Measurements from ENCODE around the gene TMEM218.

The TMEM218 gene

DNA sequence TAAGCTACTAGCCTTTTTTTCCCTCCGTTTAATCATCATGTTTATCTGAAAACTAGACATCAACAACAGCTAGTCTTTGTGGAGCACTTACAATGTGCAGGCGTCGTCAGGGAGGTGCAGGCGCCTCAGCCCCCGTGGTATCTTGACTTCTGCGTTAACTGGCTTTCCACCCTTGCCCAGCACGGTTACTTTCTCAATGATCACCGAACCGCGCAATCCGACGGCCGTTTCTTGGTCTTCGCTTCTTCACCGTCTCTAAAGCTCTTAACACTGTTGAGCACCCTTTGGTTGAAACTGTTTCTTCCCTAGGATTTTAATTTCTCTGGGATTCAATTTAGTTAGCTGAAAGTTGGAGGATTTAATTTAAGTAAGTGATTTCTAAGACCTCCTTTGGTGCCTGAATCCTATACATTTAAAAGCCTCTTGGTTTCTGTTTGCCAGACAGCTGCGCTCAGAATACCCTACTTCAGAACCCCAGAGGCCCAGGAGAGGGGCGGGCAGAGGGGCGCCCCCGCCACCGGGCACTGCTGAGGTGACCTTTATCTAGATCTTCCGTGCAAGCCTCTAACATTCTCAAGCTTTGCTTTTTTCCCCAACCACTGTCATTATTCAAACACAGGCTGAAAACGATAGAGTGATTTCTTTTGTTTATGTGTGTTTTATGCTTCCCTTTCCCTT is 18.0 kb upstream of the TMEM218 start:
- no peak for DNase-seq (ENCODE audit: low read depth in 2 of 2, low spot score in 1 of 2)

DNA sequence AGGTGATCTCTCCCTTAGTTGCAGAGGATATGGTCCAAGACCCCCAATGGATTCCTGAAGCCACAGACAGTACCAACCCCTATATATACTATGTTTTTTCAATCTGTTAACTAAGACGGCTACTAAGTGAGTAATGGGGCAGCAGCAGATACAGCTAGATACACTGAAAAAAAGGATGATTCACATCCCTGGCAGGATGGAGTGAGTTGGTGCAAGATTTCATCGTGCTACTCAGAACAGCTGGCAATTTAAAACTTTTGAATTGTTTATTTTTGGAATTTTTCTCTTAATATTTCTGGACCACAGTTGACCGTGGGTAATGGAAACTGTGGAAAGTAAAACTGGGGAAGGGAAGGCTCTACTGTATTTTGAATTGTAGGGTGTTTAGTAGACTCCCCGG is 17.0 kb upstream of the TMEM218 start:
- no peak for DNase-seq (ENCODE audit: low read depth in 2 of 2, low spot score in 1 of 2)

DNA sequence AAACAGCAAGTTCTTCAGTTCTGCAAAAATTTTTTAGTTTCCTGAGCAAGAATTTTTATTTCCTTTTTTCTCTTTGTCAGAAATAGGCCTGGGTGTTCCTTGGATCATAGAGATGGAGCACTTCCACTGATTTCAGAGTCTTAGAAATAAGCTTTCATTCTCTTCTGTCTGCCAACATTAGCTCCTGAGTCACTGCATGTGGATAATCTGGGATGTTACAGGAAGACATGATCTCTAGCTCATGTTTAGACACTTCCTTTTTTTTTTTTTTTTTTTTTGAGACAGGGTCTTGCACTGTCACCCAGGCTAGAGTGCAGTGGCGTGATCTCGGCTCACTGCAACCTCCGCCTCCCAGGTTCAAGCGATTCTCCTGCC is 13.2 kb upstream of the TMEM218 start:
- no peak for DNase-seq (ENCODE audit: low read depth in 2 of 2, low spot score in 1 of 2)

DNA sequence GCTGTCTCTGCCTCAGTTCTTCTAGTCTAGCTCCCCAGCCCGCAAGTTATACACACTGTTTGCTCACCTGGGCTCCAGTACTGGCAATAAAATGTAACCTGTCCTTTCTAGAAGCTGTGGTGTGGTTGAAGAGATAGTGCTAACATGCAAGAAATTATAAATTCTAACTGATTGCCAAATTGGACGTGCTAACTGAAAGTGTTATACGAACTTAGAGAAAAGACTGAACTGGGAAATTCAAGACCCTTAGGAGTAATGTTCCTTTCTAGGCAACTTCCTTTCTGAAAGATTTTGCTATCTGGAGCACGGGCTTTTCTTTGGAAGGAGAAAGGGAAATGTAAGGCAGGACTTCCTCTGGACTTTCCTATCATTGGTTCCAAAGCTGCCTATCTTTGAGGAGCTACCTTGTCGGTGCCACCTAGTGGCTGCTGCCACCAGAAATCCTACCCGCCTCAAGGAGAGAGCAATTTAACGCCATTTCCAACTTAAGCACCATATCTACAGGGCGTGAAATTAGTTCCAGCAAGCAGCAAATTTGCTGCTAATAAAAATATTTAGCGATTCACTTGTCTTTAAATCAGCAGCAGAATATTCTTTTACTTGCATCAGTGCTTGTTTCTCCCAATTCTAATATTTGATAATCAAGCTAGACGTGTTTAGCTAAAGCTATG is 12.7 kb upstream of the TMEM218 start:
- DNase-seq (ENCODE audit: low read depth in 2 of 2, low spot score in 1 of 2) = no peak

DNA sequence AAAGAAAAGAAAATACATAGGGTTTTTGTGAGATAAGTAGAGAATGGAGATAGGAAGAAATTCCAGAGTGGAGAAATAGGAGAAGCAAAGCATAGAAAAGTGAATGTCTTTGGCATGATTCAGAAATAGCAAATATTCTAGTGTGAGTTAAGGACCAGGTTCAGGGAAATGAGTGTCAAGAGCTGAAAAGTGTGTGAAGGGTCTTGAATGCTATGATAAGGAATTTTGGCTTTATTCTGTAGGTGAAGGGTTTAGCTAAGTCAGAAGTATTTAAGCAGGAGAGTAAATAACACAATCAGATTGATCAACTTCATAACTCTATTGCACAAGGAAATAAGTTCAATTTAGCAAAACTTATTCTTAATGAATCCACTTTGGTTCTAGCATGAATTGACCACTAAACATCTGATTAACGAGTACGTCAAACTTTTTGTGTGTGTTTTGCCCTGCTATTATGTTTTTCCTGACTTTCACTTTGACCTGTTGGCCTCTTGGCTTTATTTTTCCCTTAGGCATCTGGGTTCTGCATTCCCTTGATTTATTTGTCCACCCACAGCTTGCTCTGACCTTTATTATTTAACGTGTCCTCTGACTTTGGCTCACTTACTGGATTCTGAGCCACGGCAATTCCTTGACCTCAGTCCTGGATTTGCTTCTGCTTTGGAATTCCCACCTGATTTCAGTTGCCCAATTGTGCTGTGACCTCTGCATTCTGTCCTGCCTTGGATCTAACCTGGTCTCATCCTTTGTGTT is 11.9 kb upstream of the TMEM218 start:
- no peak for DNase-seq (ENCODE audit: low read depth in 2 of 2, low spot score in 1 of 2)

DNA sequence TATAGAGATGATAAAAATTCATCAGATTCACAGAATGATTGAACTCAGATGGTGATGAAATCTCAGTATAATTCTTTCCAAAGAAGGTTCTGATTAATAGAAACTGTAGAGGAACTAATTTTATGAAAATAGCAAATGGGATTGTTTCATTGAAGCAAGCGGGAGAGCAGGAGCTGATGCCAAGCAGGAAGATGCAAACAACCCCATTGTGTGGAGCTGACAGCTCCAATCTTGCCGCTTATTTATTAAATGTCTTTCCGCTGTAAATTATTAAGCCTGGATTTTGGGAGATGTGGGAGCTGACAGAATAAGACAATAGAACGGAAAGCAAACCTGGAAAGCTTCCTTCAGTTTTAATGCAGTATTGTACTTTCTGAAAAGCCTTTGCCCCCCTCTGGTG is 6.0 kb upstream of the TMEM218 start:
- DNase-seq (ENCODE audit: low read depth in 2 of 2, low spot score in 1 of 2) = no peak

DNA sequence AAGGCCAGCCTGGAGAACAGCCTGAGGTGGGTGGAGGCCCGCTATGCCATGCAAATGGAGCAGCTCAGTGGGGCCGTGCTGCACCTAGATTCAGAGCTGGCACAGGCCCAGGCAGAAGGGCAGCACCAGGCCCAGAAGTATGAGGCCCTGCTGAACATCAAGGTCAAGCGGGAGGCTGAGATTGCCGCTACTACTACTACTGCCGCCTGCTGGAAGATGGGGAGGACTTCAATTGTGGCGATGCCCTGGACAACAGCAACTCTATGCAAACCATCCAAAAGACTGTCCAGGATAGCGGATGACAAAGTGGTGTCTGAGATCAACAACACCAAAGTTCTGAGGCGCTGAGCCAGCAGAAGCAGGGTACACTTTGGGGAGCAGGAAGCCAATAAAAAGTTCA is 3.1 kb upstream of the TMEM218 start:
- no peak for DNase-seq (ENCODE audit: low read depth in 2 of 2, low spot score in 1 of 2)

DNA sequence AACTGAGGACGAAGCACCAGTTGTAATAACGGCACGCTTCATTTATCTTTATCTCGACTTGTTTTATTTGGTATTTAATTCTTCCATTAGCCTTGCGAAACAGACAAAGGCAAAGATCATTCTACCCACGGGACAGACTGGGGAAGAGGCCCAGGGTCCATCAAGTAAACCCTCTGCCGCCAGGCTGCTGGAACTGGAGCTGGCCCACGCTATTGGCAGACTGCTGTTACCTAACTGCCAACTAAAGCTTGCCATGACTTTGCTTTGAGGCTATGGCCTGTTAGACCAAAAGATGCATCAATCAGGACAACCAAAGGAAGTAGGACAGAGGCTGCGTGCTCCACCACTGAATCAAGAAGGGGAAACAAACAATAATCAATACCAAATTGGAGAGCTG is 780 bp upstream of the TMEM218 start:
- DNase-seq (ENCODE audit: low read depth in 2 of 2, low spot score in 1 of 2) = no peak

DNA sequence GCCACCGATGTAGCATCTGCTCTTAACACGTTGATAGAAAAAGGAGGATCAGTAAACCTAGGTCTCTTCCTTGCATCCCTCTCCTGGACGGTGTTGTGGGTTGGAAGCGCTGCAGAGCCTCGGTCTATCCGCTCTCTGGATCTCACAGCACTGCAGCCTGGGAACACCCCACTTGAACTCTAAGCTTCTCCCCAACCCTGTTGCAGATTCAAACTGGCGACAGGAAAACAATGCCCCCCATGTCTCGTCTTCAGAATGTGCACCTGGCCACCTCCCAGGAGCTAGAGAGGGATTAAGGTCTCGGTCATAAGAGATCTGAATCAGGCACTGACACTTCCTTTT is 454 bp downstream of the TMEM218 start:
- DNase-seq (ENCODE audit: low read depth in 2 of 2, low spot score in 1 of 2) = no peak

DNA sequence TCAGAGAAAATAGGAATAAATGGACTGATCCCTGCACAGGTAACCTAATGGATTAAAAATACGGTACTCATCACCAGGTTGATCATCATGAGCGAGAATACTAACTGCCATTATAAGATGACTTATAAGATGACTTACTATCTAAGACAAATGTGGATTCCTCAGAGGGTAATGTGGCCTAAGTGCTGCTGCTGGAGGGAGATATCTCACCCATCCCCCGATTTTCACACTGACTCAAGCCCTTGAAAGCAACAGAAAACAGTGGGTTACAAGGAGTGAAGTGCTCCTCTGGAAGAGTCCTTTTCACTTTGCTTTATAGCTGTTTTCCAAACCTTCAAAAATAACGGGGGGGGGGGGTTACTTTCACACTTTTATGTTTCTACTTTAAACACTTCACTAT is 920 bp downstream of the TMEM218 start:
- DNase-seq (ENCODE audit: low read depth in 2 of 2, low spot score in 1 of 2) = no peak

DNA sequence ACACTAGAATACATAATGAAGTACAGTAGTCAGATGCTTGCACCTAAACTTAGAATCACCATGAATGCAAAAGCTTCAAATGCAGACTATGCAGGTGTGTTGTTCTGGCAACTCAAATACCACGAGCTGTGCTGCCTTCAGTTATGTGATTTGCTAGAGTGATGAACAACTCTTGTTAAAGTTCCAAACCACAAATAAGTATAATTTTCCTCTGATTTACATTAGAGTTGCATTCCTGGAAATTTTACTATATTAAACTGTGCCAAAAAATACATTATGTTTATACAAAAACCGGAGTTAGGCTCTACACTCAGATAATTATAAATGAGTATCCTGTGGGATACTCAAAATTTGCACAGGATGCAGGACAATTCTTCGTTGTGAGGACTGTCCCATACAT is 3.0 kb downstream of the TMEM218 start:
- no peak for DNase-seq (ENCODE audit: low read depth in 2 of 2, low spot score in 1 of 2)

DNA sequence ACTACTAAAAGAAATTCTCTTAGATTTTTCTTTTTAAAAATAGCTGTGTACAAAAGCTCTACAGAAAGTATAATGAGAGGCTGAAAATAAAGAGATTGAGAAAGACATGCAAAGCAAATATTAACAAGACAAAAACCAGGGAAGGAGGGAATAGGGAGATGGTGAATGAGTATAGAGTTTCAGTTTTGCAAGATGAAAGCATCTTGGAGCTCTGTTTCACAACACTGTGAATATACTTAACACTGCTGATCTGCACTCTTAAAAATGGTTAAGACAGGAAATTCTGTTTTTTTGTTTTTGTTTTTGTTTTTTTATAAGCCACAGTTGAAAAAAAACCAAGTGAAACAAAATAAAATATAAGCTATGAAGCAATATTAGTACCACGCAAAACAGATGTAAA is 5.5 kb downstream of the TMEM218 start:
- no peak for DNase-seq (ENCODE audit: low read depth in 2 of 2, low spot score in 1 of 2)

DNA sequence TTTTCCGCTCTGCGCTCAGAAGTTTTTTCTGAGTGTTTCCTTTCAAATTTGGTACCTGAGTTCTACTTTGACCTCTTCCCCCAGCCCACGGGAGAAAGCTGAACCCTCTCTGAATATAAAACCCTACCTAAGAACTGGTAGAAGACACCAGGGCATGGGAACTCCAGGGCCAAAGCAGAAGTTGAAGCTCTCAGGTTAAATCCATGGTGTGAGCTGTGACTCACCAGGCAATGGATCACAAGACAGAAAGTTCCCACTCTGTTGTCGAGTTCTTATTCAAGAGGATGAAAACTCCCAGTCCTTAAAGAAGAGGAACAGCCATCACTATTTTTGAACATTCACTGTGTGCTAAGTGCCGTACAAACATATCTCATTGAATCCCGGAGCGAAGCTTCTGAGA is 8.9 kb downstream of the TMEM218 start:
- DNase-seq (ENCODE audit: low read depth in 2 of 2, low spot score in 1 of 2) = no peak

DNA sequence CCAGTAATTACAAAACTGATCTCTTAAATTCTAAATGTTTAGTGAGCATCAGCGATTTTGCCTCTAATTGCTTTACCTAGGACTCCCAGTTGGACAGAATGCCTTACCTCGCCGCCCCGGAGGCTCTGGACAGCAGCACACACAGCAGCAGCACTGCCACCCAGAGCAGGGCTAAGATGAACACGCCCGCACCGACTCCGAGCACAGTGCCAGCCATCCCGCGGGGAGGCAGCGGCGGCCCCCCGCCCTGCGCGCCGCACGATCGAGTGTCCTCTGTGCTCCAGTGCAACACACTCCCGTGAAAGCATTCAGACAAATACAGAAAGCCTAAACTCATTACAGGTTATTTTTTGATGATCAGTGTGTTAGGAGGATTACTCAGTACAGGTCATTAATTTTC is 9.4 kb downstream of the TMEM218 start:
- no peak for DNase-seq (ENCODE audit: low read depth in 2 of 2, low spot score in 1 of 2)

DNA sequence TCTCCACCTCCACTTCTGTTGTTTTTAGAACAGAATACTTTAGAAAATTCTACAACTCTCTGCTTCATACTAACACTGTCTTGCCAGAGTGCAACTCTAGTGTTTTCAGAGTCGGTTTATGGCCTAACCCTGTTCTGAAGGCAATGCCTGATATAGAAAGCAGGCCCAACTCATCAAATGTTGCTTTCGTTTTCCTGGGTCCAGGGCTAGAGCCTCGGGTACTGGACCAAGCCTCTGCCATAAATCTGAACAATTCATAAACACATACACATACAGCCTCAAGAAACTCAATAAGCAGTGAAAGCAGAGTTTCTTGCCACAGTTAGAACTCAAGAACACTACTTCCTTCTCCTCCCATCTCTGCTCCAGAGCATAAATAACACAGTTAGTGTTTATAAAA is 9.8 kb downstream of the TMEM218 start:
- no peak for DNase-seq (ENCODE audit: low read depth in 2 of 2, low spot score in 1 of 2)

DNA sequence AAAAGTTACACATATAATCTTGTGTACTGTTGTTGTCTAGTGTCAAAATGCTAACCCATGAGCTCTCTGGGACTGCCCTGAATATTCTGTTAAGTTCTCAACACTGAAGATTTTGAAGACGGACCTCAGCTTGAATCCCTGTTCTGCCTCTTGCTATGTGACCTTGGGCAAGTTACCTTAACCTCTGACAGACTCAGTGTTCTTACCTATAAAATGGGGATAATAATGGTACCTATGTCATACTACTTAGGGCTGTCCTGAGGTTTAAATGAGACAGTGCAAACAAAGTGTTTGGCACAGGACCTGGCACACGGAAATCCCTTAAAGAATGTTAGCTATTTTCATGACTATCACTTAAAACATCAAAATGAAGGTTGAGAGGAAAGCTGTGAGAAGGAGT is 11.3 kb downstream of the TMEM218 start:
- no peak for DNase-seq (ENCODE audit: low read depth in 2 of 2, low spot score in 1 of 2)

DNA sequence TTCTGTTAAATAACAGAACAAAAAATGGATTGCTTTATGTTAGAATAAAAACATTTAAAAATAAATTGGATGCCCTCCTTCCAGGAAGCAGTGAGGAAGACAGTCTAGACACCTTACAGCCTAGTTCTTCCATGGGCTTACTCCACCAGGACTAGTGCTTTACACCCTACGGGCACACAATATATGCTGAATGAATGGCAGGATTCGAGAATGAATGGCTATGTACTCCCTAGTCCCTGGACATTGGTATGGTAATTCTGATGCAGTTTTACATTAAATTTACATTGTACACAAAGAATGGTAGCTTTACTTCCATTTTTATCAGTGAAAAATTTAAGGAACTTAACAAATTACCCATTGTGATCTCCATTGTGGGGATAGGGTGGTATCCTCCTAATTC is 16.7 kb downstream of the TMEM218 start:
- DNase-seq (ENCODE audit: low read depth in 2 of 2, low spot score in 1 of 2) = no peak

DNA sequence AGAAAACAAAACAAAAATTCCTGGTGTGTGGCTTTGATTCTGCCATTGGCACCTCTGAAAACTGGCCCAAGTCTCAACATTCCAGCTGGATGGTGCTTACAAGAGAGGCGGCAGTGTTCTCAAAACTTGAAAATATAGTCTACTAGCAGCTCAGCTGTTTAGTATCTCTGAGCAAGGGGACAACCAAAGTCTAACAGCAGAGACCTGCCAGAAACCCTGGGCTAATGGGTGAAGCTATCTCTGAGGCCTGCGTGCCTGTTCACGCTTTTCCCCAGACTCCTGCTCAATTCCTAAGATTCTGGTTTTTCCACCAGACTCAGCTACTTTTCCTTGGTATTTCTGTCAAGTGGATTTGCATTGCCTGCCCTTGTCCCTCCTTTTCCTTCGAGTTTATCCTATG is 17.9 kb downstream of the TMEM218 start:
- DNase-seq (ENCODE audit: low read depth in 2 of 2, low spot score in 1 of 2) = no peak

DNA sequence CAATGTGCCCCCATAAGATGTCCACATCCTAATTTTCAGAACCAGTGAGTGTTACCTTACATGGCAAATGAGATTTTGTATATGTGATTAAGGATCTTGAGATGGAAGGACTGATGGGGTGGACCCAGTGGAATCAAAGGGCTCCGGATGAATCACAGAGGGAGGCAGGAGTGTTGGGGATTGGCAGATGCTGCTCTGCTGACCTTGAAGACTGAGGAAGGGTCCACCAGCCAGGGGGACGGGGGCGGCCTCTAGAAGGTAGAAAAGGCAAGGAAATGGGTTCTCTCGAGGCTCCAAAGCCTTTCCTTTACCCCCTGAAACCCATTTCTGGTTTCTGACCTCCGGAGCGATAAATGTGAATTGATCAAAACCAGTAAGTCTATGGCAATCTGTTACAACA is 18.8 kb downstream of the TMEM218 start:
- DNase-seq (ENCODE audit: low read depth in 2 of 2, low spot score in 1 of 2) = no peak

DNA sequence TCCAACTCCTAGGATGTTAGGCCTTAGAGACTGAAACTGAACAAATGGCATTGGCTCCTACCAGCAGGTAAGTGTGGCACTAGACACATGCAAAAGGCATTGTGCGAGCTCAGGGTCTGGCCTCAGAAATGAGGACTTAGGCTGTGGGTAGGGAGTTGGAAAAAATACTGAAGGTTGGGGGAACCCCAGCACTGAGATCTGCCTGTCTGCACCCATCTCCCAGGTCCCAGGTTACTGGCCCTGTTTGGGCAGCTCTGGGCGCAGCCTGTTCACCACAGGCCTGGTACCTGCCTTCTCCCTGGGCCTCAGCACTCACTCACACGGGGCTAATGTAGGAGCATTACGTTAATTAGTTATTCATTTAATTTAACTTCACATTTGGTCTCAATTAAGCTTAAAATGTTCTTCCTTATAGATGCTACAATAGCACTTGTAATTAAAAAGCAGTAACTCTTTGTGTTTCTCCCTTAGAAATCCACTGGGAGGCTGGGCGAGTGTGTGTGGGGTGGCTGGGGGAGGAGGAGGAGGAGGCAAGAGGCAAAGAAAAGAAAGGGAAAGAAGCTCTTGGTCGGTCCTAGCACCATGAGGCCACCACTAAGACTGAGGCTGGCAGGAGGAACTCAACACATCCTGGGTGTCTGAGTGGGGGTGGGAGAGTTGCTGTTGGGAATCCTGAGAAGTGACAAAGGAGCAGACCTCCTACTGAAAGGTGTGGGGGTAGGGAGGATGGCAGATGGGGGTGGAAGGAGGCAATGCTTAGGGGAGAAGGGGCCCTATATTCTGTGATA is 19.4 kb downstream of the TMEM218 start:
- DNase-seq (ENCODE audit: low read depth in 2 of 2, low spot score in 1 of 2) = no peak

DNA sequence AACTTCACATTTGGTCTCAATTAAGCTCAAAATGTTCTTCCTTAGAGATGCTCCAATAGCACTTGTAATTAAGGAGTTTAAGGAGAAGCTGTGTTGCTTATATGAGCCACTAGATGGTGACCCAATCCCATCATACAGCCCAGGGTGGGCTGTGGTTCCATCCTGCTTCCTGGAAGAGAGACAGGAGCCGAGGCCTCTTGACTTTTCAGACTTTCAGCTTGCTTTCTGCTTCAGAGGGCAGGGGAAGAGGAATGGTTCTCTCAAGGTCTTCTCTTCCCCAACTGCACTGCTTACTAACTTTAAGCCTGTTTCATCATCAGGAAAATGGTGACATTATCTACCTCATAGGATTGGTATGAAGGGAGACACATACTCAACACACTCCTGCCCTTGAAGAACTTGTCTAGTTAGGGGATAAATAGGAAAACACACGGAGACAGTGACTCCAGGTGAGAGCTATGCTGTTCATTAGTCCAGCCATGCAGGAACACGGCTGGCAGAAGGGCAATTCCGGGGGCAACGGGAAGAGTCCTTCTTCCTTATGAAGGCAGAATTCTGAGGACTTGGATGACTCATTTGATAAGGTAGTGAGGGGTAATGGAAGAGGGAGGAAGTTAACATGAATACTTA is 20.1 kb downstream of the TMEM218 start:
- no peak for DNase-seq (ENCODE audit: low read depth in 2 of 2, low spot score in 1 of 2)
